Liver (tissue), 9 donors: ENCODE results near the gene PPM1L. TPM values are rescaled to one million over a fixed set of nuclear protein-coding genes. Genes with fewer than 3 reads are reported as not detected.

Experiments used
- DNase-seq: peaks from one replicate; pipeline ENCODE4 v3.0.0-alpha.2; 2017; ENCODE audit warnings: low spot score
- H3K27ac ChIP-seq, 2 donors: one replicate each; pipeline ENCODE4 v1.7.0; 2013; ENCODE audit warnings: inconsistent platforms in 2 of 2, low read length in 2 of 2, control low read depth in 1 of 2, low read depth in 1 of 2, mild to moderate bottlenecking in 1 of 2
- H3K27me3 ChIP-seq, 4 donors: one replicate each; pipeline versions ENCODE4 v1.6.1 to v1.7.0; 2013; ENCODE audit warnings: low read length in 3 of 4, inconsistent platforms in 1 of 4, mild to moderate bottlenecking in 1 of 4, moderate library complexity in 1 of 4; ENCODE audit not compliant: control insufficient read depth in 4 of 4, insufficient read depth in 4 of 4
- H3K36me3 ChIP-seq, 4 donors: one replicate each; pipeline versions ENCODE4 v1.6.1 to v1.7.0; 2013; ENCODE audit warnings: low read length in 3 of 4, mild to moderate bottlenecking in 3 of 4, low read depth in 1 of 4, moderate library complexity in 1 of 4; ENCODE audit not compliant: control insufficient read depth in 4 of 4, insufficient read depth in 3 of 4
- H3K4me1 ChIP-seq, 4 donors: one replicate each; pipeline versions ENCODE4 v1.6.1 to v1.7.0; 2013; ENCODE audit warnings: low read length in 3 of 4, mild to moderate bottlenecking in 3 of 4, moderate library complexity in 1 of 4; ENCODE audit not compliant: control insufficient read depth in 4 of 4, insufficient read depth in 4 of 4
- H3K4me3 ChIP-seq, 3 donors: one replicate each; pipeline versions ENCODE4 v1.6.1 to v1.7.0; 2013; ENCODE audit warnings: low read length in 3 of 3, control low read depth in 1 of 3, low read depth in 1 of 3, mild to moderate bottlenecking in 1 of 3
- H3K9ac ChIP-seq, 2 donors: one replicate each; pipeline ENCODE4 v1.7.0; 2013; ENCODE audit warnings: low read length in 2 of 2, mild to moderate bottlenecking in 2 of 2, moderate library complexity in 2 of 2, control low read depth in 1 of 2, low read depth in 1 of 2
- H3K9me3 ChIP-seq, 4 donors: one replicate each; pipeline versions ENCODE4 v1.6.1 to v1.7.0; 2013; ENCODE audit warnings: low read length in 3 of 4; ENCODE audit not compliant: control insufficient read depth in 4 of 4
- EGR1 ChIP-seq, 2 donors: IDR thresholded peaks; 2 replicates each; pipeline ENCODE4 v1.6.1; 2016 to 2018; ENCODE audit warnings: antibody characterized with exemption in 2 of 2, low read depth in 2 of 2
- FOXA1 ChIP-seq: IDR thresholded peaks from 2 replicates; pipeline ENCODE4 v1.6.1; 2016; ENCODE audit warnings: antibody characterized with exemption
- FOXA2 ChIP-seq: IDR thresholded peaks from 2 replicates; pipeline ENCODE4 v1.6.1; 2016; ENCODE audit warnings: antibody characterized with exemption
- GABPA ChIP-seq, 2 donors: IDR thresholded peaks in 1 of 2; conservative IDR thresholded peaks in 1 of 2; 2 replicates each; pipeline ENCODE4 v1.6.1; 2016; ENCODE audit warnings: antibody characterized with exemption in 2 of 2, mild to moderate bottlenecking in 1 of 2, moderate library complexity in 1 of 2
- HNF4A ChIP-seq, 2 donors: conservative IDR thresholded peaks; 2 replicates each; pipeline ENCODE4 v1.6.1; 2016; ENCODE audit warnings: antibody characterized with exemption in 2 of 2, mild to moderate bottlenecking in 2 of 2
- JUND ChIP-seq, 2 donors: IDR thresholded peaks; 2 replicates each; pipeline ENCODE4 v1.6.1; 2016; ENCODE audit warnings: antibody characterized with exemption in 2 of 2
- NR2F2 ChIP-seq: IDR thresholded peaks from 2 replicates; pipeline ENCODE4 v1.6.1; 2016; ENCODE audit warnings: antibody characterized with exemption
- SP1 ChIP-seq: IDR thresholded peaks from 2 replicates; pipeline ENCODE4 v1.6.1; 2018; ENCODE audit warnings: antibody characterized with exemption, mild to moderate bottlenecking
- TAF1 ChIP-seq: conservative IDR thresholded peaks from 2 replicates; pipeline ENCODE4 v1.6.1; 2016; ENCODE audit warnings: antibody characterized with exemption, mild to moderate bottlenecking
- YY1 ChIP-seq: IDR thresholded peaks from 2 replicates; pipeline ENCODE4 v1.6.1; 2016; ENCODE audit warnings: antibody characterized with exemption, mild to moderate bottlenecking
- WGBS: extraction: QIAGEN DNeasy Blood & Tissue Kit; methylation state at CpG from one replicate; pipeline ENCODE4 v1.1.7; 2013; 5-methylcytosine and 5-hydroxymethylcytosine counted together
- polyA plus RNA-seq, 2 donors: library from polyadenylated mRNA; stranded (reverse) in 1 of 2; unstranded in 1 of 2; fragments of 200-250 nt in 1 of 2; fragments of >200 nt in 1 of 2; fragmentation: Nextera tagmentation in 1 of 2; extraction: Ambion mirVana in 1 of 2; gene quantifications; one replicate each; pipeline versions ENCODE4 v1.2.1 to v1.2.3, GENCODE V29; 2013 to 2015
- total RNA-seq, 2 donors: library from RNA; depleted of rRNA; stranded (reverse); fragments of >200 nt; gene quantifications; one replicate each; pipeline ENCODE4 v1.2.3, GENCODE V29; 2014
- TF ChIP-seq, protein P1 (sequence below): IDR thresholded peaks from 2 replicates; pipeline ENCODE4 v1.6.1; 2016; ENCODE audit warnings: antibody characterized with exemption
- TF ChIP-seq, protein P2 (sequence below): IDR thresholded peaks from 2 replicates; pipeline ENCODE4 v1.6.1; 2016; ENCODE audit warnings: antibody characterized with exemption
- TF ChIP-seq, protein P3 (sequence below): IDR thresholded peaks from 2 replicates; pipeline ENCODE4 v1.6.1; 2016; ENCODE audit warnings: antibody characterized with exemption, mild to moderate bottlenecking
- TF ChIP-seq, protein P4 (sequence below): IDR thresholded peaks from 2 replicates; pipeline ENCODE4 v1.6.1; 2016; ENCODE audit warnings: antibody characterized with exemption
- TF ChIP-seq, protein P5 (sequence below): fragments of 150-350 bp; IDR thresholded peaks from 2 replicates; pipeline ENCODE4 v1.5.1; 2017; ENCODE audit warnings: improper control_type of control experiment, low read depth, low read length; ENCODE audit not compliant: missing input control
- donor health status: healthy.
- donor health status: healthy.
- donor health status: healthy.
- donor health status: healthy.
- donor health status: healthy.

The PPM1L gene
- total and polyA plus RNA-seq, 4 donors, result 1.6 to 8.5 (median 4.8) TPM

DNA sequence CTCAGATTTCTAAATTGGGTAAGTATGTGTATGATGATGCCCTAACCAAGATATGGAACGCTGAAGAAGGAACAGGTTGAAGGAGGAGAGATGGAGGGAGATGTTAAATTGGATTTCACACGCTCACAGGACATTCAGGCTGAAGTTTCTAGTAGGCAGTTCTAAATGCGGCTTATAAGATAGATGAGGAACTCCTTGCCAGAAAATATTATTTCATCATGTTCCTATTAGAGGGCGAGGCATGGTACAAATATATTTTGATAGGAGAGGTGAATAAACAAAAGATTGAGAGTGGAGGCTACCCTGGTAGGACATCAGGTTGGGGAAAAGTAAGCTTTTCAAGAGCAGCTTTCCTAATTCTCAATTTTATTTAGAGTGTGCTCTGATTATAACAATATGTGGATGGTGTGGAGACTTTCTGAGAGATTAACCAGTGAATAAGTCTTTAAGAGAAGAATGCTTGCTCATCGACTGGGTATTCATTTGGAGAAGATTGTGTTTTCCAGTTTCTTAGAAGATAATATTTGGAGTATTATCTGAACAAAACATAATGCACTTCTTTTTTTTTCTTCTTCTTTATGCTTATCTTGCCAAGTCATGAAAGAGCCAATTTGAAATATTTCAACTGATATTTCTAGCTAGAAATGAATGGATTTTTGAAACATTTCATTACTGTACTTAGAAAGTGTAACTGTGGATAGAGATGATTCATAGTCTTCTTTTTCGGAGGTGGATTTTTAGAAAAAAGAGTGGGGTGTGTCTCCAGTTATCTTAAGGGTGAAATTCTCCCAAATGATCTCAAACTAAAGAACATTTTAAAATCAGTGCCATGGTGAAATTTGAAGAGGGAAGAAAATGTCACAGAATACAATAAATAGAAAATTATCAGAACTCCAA lies 260.6 kb downstream of the PPM1L start:
- TF ChIP-seq JUND (IDR thresholded peaks at IDR 0.05) (no peak), TAF1 (no peak), YY1 (no peak), HNF4A (conservative IDR thresholded peaks at IDR 0.05) (no peak), GABPA (IDR thresholded peaks at IDR 0.05 in 1 of 2, conservative IDR thresholded peaks at IDR 0.05 in 1 of 2) (no peak), FOXA1 (no peak), FOXA2 (no peak), NR2F2 (no peak), SP1 (no peak), EGR1 (IDR thresholded peaks at IDR 0.05; ENCODE audit: low read depth in 2 of 2) (no peak)
- TF ChIP-seq, protein P1, sequence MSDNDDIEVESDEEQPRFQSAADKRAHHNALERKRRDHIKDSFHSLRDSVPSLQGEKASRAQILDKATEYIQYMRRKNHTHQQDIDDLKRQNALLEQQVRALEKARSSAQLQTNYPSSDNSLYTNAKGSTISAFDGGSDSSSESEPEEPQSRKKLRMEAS, result no peak
- TF ChIP-seq, protein P2, sequence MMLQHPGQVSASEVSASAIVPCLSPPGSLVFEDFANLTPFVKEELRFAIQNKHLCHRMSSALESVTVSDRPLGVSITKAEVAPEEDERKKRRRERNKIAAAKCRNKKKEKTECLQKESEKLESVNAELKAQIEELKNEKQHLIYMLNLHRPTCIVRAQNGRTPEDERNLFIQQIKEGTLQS, result no peak
- TF ChIP-seq, protein P3, sequence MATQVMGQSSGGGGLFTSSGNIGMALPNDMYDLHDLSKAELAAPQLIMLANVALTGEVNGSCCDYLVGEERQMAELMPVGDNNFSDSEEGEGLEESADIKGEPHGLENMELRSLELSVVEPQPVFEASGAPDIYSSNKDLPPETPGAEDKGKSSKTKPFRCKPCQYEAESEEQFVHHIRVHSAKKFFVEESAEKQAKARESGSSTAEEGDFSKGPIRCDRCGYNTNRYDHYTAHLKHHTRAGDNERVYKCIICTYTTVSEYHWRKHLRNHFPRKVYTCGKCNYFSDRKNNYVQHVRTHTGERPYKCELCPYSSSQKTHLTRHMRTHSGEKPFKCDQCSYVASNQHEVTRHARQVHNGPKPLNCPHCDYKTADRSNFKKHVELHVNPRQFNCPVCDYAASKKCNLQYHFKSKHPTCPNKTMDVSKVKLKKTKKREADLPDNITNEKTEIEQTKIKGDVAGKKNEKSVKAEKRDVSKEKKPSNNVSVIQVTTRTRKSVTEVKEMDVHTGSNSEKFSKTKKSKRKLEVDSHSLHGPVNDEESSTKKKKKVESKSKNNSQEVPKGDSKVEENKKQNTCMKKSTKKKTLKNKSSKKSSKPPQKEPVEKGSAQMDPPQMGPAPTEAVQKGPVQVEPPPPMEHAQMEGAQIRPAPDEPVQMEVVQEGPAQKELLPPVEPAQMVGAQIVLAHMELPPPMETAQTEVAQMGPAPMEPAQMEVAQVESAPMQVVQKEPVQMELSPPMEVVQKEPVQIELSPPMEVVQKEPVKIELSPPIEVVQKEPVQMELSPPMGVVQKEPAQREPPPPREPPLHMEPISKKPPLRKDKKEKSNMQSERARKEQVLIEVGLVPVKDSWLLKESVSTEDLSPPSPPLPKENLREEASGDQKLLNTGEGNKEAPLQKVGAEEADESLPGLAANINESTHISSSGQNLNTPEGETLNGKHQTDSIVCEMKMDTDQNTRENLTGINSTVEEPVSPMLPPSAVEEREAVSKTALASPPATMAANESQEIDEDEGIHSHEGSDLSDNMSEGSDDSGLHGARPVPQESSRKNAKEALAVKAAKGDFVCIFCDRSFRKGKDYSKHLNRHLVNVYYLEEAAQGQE, result no peak
- TF ChIP-seq, protein P4, sequence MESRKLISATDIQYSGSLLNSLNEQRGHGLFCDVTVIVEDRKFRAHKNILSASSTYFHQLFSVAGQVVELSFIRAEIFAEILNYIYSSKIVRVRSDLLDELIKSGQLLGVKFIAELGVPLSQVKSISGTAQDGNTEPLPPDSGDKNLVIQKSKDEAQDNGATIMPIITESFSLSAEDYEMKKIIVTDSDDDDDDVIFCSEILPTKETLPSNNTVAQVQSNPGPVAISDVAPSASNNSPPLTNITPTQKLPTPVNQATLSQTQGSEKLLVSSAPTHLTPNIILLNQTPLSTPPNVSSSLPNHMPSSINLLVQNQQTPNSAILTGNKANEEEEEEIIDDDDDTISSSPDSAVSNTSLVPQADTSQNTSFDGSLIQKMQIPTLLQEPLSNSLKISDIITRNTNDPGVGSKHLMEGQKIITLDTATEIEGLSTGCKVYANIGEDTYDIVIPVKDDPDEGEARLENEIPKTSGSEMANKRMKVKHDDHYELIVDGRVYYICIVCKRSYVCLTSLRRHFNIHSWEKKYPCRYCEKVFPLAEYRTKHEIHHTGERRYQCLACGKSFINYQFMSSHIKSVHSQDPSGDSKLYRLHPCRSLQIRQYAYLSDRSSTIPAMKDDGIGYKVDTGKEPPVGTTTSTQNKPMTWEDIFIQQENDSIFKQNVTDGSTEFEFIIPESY, result no peak
- TF ChIP-seq, protein P5, sequence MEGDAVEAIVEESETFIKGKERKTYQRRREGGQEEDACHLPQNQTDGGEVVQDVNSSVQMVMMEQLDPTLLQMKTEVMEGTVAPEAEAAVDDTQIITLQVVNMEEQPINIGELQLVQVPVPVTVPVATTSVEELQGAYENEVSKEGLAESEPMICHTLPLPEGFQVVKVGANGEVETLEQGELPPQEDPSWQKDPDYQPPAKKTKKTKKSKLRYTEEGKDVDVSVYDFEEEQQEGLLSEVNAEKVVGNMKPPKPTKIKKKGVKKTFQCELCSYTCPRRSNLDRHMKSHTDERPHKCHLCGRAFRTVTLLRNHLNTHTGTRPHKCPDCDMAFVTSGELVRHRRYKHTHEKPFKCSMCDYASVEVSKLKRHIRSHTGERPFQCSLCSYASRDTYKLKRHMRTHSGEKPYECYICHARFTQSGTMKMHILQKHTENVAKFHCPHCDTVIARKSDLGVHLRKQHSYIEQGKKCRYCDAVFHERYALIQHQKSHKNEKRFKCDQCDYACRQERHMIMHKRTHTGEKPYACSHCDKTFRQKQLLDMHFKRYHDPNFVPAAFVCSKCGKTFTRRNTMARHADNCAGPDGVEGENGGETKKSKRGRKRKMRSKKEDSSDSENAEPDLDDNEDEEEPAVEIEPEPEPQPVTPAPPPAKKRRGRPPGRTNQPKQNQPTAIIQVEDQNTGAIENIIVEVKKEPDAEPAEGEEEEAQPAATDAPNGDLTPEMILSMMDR, result no peak
- WGBS, result 91% methylated on average over 6 of the region's 6 CpGs
- Histone ChIP-seq H3K27me3 (no peaks in the 10 kb centered on the region), H3K9ac (no peak overlapping the region), H3K36me3 (no peaks in the 10 kb centered on the region), H3K9me3 (no peaks in the 10 kb centered on the region), H3K27ac (no peak overlapping the region), H3K4me1 (no peaks in the 10 kb centered on the region), H3K4me3 (no peak overlapping the region)
- no peak for DNase-seq
